Measurements from ENCODE around the gene VSIG10. TPM values are rescaled to one million over a fixed set of nuclear protein-coding genes. Genes with fewer than 3 reads are reported as not detected.

Gene VSIG10
- total RNA-seq, 6 experiments from 2014 or later: 13.1 to 31.3 (median 20.1) TPM

- Histone ChIP-seq H3K4me3 (peak overlapping the region in 1 of 3 donors; percentile 87), H3K9me3 (no peaks in the 10 kb centered on the region), H3K4me1 (peaks cover 0 to 16% (median 4%) of the 10 kb centered on the region in 4 donors), H3K27me3 (no peaks in the 10 kb centered on the region), H3K36me3 (peaks cover 0 to 12% (median 0%) of the 10 kb centered on the region in 4 donors), H3K27ac (peak overlapping the region; percentile 80 to 97 (median 94))
- intact Hi-C loops (cut with DNase I): no loop called here
- ATAC-seq: peak in 3 of 4 donors; percentile 33 to 55 (median 52)
- TF ChIP-seq POLR2A (IDR thresholded peaks at IDR 0.05) (no peak), CTCF (IDR thresholded peaks at IDR 0.05) (no peak)
- DNase-seq: no peak
- WGBS (ENCODE audit: insufficient coverage, low coverage, low lambda C conversion rate, missing lambda C conversion rate): 100% methylated on average over 1 of the region's 2 CpGs
Observed at GRCh38 chr12:118015306-118015705, 88.5 kb downstream of the VSIG10 start.

Small RNA genes lying within 50 kb of the gene (small RNA-seq; reads per million reads assigned to genes)
- gene AC131159.1: 0 reads per million in 2 experiments

Other genes with a start within 250 kb of the VSIG10 start
- gene KSR2, start 135.0 kb downstream of the VSIG10 start, total RNA-seq: under 1 TPM in 4 of 6 experiments, not detected in 2; 0.02 to 0.07 (median 0.02) TPM
- gene RFC5, start 87.3 kb downstream of the VSIG10 start, total RNA-seq: 1 to 10 TPM; 4.6 to 9.9 (median 8.5) TPM
- gene WSB2, start 42.8 kb downstream of the VSIG10 start, total RNA-seq: 10 to 100 TPM; 27.5 to 73.9 (median 49.0) TPM
- gene PEBP1, start 32.1 kb upstream of the VSIG10 start, total RNA-seq: 100 to 1,000 TPM; 511 to 916 (median 654) TPM

Data from right lobe of liver (tissue), 6 donors.